Adipocyte (in vitro differentiated cells): Measurements from ENCODE around the gene KCNK10.

Experiments used
- DNase-seq: peaks from one replicate; pipeline ENCODE4 v3.0.0-alpha.2; 2015; ENCODE audit warnings: low read depth
- H3K27me3 ChIP-seq: replicated peaks from 2 replicates; pipeline ENCODE4 v1.7.0; 2013; ENCODE audit warnings: mild to moderate bottlenecking, low read length, moderate library complexity; ENCODE audit not compliant: control insufficient read depth, insufficient read depth
- H3K36me3 ChIP-seq: 2 replicates; pipeline ENCODE4 v1.7.0; 2013; ENCODE audit warnings: low read length, mild to moderate bottlenecking, moderate library complexity; ENCODE audit not compliant: control insufficient read depth, insufficient read depth, severe bottlenecking
- H3K4me1 ChIP-seq: 2 replicates; pipeline ENCODE4 v1.7.0; 2013; ENCODE audit warnings: mild to moderate bottlenecking, low read length, moderate library complexity; ENCODE audit not compliant: control insufficient read depth, insufficient read depth
- H3K4me3 ChIP-seq: 2 replicates; pipeline ENCODE4 v1.7.0; 2013; ENCODE audit warnings: mild to moderate bottlenecking, low read length, moderate library complexity
- H3K9ac ChIP-seq: 2 replicates; pipeline ENCODE4 v1.7.0; 2013; ENCODE audit warnings: mild to moderate bottlenecking, low read length, moderate library complexity
- H3K9me3 ChIP-seq: 2 replicates; pipeline ENCODE4 v1.7.0; 2013; ENCODE audit warnings: mild to moderate bottlenecking, low read length, moderate library complexity; ENCODE audit not compliant: control insufficient read depth

The KCNK10 gene

DNA sequence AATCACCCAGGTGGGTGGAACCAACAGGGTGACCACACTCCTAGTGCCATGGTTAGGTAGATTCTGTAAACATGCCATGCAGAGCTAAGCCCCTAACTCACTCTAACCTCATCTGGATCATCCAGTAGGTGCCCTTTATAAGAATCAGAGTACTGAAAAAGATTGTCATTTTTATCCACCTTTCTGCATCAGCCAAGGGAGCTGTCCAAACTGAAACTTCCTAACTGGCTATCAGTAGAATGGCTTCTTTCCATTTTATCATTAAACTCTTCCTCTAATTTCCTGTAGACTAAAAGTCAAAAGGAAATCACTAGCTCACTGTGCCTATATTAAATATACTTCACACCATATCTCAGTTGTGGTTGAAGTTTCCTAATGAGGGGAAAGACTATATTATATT is 6.5 kb downstream of the KCNK10 start:
- Histone ChIP-seq H3K27me3 (peaks cover 36% of the 10 kb centered on the region), H3K9ac (no peak overlapping the region), H3K9me3 (no peaks in the 10 kb centered on the region), H3K4me3 (no peak overlapping the region), H3K4me1 (no peaks in the 10 kb centered on the region), H3K36me3 (no peaks in the 10 kb centered on the region)
- DNase-seq = no peak

DNA sequence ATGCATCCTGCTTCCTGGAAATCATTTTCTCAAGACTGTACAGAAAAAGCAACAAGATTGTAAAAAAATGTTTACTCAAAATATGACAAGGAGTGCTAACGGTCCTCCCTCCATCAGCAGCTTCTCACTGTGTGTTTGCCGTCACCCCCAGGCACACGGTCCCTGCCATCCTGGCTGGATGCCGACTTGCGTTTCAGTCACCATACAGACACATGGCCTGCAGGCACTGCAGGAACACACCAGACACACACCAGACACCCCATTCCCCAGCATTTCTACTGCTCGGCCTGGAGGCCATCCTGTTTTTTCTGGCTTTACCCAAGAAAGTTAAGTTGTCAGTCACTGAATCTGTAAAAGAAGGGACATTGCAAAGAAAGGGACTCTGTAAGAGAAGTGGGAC is 10.8 kb downstream of the KCNK10 start:
- H3K27me3 ChIP-seq = peaks cover 13% of the 10 kb centered on the region
- no peaks in the 10 kb centered on the region for H3K4me1 ChIP-seq
- no peak overlapping the region for H3K9ac ChIP-seq
- no peak overlapping the region for H3K4me3 ChIP-seq
- no peaks in the 10 kb centered on the region for H3K9me3 ChIP-seq
- no peak for DNase-seq
- no peaks in the 10 kb centered on the region for H3K36me3 ChIP-seq

DNA sequence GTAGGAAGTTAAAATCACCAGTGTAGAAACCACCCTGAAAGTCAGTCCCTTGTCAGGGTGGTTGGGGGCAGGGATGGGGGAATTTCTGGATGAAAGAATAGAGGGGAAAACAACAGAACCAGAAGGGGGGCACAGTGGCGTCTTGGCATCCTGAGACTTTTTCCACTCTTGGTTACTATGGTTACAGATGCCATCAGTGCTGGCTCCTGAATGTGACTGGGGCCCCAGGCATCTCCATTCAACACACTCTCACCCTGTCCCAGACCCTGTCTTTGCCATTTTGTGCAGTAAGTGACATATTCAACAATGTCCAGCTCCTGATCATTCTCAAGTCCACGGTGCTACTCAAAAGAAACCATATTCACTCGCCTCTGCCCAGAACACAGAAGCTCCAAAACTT is 11.3 kb downstream of the KCNK10 start:
- no peak overlapping the region for H3K9ac ChIP-seq
- H3K4me1 ChIP-seq = no peaks in the 10 kb centered on the region
- H3K4me3 ChIP-seq = no peak overlapping the region
- no peak for DNase-seq
- H3K36me3 ChIP-seq = no peaks in the 10 kb centered on the region
- peaks cover 13% of the 10 kb centered on the region for H3K27me3 ChIP-seq
- H3K9me3 ChIP-seq = no peaks in the 10 kb centered on the region

DNA sequence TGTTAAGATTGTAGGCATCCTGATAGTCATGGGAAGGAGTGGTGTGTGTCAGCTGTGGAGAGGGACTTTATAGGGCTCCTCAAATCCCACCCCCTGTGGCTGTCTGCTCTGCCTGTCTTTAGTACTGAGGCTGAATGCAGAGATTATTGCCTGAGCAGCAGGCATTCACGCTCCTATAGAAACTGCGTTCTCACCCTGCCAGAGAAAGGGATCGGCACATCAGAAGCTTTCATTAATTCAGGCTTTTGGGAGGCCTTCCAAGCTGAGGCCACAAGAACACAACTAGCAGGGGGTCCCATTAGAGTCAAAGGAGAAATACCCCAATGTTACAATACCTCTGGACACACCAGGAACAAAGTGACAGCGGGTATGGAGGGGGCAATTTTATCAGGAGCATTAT is 12.6 kb downstream of the KCNK10 start:
- Histone ChIP-seq H3K9ac (no peak overlapping the region), H3K9me3 (no peaks in the 10 kb centered on the region), H3K4me3 (no peak overlapping the region), H3K4me1 (no peaks in the 10 kb centered on the region), H3K27me3 (peaks cover 10% of the 10 kb centered on the region), H3K36me3 (no peaks in the 10 kb centered on the region)
- no peak for DNase-seq

DNA sequence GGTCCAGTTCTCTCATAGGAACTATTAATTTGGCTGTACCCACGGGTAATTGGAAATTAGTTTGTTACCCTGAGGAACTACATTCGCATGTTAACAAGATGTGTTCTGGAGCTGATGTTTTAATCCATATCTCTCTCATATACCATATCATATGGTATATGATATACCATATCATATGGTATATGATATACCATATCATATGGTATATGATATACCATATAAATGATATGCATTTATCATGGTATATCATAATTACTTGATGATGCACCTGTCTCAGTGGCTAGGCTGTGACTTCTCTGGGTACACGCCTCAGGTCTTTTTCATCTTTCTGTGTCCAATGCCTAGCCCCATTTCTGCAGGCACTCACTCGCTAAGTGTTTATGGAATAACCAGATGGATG is 13.0 kb downstream of the KCNK10 start:
- no peaks in the 10 kb centered on the region for H3K36me3 ChIP-seq
- DNase-seq = no peak
- no peak overlapping the region for H3K9ac ChIP-seq
- no peak overlapping the region for H3K4me3 ChIP-seq
- H3K9me3 ChIP-seq = no peaks in the 10 kb centered on the region
- peaks cover 10% of the 10 kb centered on the region for H3K27me3 ChIP-seq
- no peaks in the 10 kb centered on the region for H3K4me1 ChIP-seq

DNA sequence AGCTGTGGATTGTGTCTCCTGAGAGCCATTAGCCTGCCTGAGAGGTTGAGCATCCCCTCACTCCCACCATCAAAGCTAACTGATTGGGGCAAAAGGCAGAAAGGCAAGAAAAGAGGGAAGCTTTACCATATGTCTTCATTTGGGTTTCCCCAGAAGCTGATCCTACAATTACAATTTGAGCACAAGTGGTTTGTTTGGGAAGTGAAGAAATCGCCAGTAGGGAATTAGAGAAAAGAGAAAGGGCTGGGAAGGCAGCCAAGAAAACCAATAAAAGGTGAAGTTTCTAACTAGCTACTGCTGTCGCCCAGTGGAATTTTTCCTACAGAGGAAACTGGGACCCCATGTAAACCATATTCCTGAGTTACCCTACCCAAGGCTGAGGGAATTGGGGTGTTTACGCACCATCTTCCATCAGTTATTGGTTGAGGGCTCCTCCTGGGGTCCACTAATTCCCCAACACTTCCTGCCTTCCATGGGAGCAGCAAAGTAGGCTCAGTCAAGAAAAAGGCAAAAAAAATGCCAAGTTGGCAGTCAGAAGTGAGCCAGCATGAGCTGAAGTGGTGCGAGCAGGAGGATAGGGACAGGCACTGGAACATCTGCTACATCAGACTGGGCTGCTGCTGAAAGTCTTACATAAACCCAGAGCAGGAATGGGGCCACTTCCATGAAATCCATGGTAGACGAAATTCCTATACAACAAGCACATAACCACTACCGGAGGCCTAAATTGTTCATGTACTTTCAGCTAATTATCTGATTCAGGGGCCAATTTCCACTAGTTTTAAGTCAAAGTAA is 17.3 kb downstream of the KCNK10 start:
- no peaks in the 10 kb centered on the region for H3K4me1 ChIP-seq
- no peaks in the 10 kb centered on the region for H3K36me3 ChIP-seq
- no peak overlapping the region for H3K4me3 ChIP-seq
- H3K27me3 ChIP-seq = peaks cover 5% of the 10 kb centered on the region
- no peaks in the 10 kb centered on the region for H3K9me3 ChIP-seq
- no peak overlapping the region for H3K9ac ChIP-seq
- DNase-seq = no peak

DNA sequence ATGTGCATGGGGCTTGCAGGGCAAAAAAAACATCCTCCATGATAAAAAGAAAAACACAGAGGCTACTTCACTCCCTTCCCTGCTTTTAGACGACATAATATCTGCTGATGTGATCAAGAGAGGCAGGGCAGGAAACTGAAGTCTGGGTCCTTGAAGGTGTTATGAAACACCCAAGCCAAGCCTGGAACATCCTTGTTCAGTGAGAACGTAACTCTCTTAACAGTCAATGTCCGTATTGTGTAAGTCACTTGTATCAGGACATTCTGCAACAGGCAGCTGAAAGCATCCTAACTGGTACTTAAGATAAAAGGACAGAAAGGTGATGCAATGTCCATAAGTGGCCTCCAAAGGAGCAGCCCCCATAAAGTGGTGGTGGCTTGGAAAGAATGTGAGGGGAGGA is 20.0 kb downstream of the KCNK10 start:
- H3K9me3 ChIP-seq = no peaks in the 10 kb centered on the region
- H3K4me1 ChIP-seq = no peaks in the 10 kb centered on the region
- peaks cover 4% of the 10 kb centered on the region for H3K27me3 ChIP-seq
- H3K4me3 ChIP-seq = no peak overlapping the region
- H3K36me3 ChIP-seq = no peaks in the 10 kb centered on the region
- no peak for DNase-seq
- no peak overlapping the region for H3K9ac ChIP-seq

DNA sequence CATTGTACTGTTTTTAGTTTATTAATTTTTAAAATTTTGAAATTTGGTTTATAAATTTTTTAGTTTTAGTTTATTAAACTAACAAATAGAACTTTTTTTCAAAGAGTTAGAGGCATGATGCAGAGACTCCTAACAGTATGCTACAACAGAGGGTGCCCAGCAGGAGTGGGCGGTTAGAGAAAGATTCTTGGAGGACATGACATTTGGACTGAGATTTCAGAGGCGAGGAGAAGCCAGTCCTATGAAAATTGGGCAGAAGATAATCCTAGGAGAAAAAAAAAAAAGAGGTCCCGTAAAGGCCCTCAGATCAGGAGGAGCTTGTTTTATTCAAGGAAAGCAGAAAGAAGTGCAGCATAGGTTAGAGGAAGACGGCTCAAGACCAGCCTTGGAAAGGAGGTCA is 21.7 kb downstream of the KCNK10 start:
- no peak overlapping the region for H3K9ac ChIP-seq
- H3K9me3 ChIP-seq = no peaks in the 10 kb centered on the region
- DNase-seq = no peak
- peaks cover 4% of the 10 kb centered on the region for H3K27me3 ChIP-seq
- no peak overlapping the region for H3K4me3 ChIP-seq
- no peaks in the 10 kb centered on the region for H3K36me3 ChIP-seq
- H3K4me1 ChIP-seq = no peaks in the 10 kb centered on the region

DNA sequence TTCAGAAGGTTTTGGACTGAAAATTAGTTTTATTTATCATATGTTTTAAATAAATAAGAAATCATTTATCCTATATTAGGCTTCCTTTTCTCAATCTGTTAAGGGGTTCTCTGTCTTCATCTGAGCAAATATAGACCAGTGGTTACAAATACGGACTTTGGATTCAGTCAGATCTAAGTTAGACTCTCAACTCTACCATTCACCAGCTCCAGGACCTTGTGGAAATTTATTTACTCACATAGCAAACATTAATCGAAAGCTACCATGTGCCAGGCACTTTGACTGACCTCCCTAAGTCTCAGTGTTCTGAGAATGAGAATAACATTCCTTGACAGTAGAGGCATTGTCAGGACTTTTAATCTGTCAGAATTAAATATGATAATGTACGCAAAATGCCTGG is 22.3 kb downstream of the KCNK10 start:
- H3K36me3 ChIP-seq = no peaks in the 10 kb centered on the region
- no peaks in the 10 kb centered on the region for H3K9me3 ChIP-seq
- DNase-seq = no peak
- H3K9ac ChIP-seq = no peak overlapping the region
- no peak overlapping the region for H3K4me3 ChIP-seq
- H3K4me1 ChIP-seq = no peaks in the 10 kb centered on the region
- H3K27me3 ChIP-seq = peaks cover 4% of the 10 kb centered on the region

DNA sequence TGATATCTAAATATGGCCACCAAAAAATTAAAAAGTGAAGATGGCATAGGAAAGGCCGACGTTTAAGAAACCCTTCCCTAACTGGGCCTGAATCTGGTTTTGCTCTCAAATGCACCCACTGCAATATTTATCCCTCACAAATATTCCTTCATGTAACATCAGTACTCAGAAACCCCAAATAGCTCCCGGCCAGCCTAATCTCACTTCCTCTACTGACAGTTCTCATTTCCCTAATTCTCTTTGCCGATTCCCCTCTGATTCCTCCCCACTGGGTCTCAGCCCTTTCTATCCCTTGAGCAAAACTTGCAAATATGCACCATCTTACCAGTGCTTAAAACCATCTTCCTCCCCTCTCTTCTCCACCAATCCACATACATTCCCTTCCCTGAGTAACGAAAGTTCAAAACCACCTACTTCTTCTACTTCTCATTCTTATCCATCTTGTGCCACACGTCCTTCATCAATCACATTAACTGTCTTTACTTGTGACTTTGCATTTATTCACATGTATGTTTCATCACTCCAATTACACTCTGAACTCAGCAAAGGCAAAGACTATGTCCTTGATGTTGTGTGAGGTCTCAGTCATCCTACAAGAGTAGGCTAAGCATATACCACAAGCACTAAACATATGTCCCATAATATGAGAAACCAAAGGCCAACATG is 23.1 kb downstream of the KCNK10 start:
- no peak for DNase-seq

DNA sequence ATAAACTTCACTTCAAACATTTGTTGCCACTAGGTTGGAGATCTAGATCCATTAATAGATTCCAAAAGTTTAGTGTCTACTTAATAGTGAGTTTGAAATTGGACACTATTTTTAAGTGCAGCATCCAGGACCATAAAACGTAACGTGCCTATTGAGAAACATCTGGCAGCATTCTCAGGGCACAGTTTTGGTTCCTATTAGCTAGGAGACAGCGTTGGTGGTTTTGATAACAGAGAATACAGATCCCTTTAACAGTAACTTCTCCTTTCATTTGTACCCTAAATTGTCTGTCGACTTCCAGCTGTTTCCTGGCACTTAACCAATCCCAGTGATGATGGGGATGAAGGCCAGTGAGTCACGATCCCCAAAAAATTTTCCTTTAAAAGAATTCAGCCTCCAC is 25.8 kb downstream of the KCNK10 start:
- H3K4me1 ChIP-seq = no peaks in the 10 kb centered on the region
- no peaks in the 10 kb centered on the region for H3K9me3 ChIP-seq
- no peak for DNase-seq
- H3K36me3 ChIP-seq = no peaks in the 10 kb centered on the region
- H3K9ac ChIP-seq = no peak overlapping the region
- H3K4me3 ChIP-seq = no peak overlapping the region
- peaks cover 4% of the 10 kb centered on the region for H3K27me3 ChIP-seq

More for the DNA sequence above, 23.1 kb downstream of the KCNK10 start:
- no peak overlapping the region for H3K9ac ChIP-seq
- H3K9me3 ChIP-seq = no peaks in the 10 kb centered on the region
- H3K27me3 ChIP-seq = peaks cover 4% of the 10 kb centered on the region
- H3K36me3 ChIP-seq = no peaks in the 10 kb centered on the region
- H3K4me1 ChIP-seq = no peaks in the 10 kb centered on the region
- H3K4me3 ChIP-seq = no peak overlapping the region
